ENCODE data around the gene CDC6. TPM values are rescaled to one million over a fixed set of nuclear protein-coding genes. Genes with fewer than 3 reads are reported as not detected.

The CDC6 gene
- total RNA-seq, 1 donor from 2014 or later = 1.2 TPM

DNA sequence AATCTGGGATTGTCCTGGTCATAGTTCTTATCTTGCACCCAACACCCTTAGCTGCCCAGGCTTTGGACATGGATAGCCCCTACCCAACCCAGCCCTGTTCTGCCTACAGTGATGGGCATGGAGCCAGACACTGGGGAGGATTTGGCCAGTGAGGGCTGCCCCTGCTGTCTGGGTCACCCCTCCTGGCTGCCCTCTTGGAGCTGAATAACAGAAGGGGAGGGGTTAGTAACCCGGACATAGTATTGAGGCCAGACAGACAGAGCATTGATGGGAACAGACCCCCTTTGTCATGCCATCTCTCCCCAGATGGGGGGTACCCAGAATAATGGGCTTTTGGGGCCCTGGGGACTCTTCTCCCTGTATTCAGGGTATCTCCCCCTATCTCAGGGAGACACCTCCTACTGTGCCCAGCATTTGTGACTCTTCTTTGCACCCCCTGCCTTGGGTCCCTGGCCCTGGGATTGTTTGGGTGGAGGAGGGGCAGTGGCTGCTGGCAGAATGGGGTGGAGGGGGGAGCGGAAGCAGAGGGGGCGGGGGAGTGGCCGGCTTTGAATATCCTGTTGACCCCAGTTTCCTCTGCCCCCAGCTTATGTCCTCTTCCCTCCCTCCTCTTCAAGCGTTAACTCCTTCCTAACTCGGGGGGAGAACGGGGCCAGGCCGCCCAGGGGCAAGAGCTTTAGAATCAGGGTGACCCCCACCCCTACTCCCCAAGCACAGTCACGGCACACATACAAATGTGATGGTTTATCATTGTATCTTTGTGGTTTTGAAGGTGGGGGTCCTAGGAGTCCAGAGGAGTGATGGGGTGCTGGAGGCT lies 59.8 kb downstream of the CDC6 start:
- peak overlapping the region in 1 of 2 donors; percentile 8 for H3K4me3 ChIP-seq
- TF ChIP-seq, protein P1, sequence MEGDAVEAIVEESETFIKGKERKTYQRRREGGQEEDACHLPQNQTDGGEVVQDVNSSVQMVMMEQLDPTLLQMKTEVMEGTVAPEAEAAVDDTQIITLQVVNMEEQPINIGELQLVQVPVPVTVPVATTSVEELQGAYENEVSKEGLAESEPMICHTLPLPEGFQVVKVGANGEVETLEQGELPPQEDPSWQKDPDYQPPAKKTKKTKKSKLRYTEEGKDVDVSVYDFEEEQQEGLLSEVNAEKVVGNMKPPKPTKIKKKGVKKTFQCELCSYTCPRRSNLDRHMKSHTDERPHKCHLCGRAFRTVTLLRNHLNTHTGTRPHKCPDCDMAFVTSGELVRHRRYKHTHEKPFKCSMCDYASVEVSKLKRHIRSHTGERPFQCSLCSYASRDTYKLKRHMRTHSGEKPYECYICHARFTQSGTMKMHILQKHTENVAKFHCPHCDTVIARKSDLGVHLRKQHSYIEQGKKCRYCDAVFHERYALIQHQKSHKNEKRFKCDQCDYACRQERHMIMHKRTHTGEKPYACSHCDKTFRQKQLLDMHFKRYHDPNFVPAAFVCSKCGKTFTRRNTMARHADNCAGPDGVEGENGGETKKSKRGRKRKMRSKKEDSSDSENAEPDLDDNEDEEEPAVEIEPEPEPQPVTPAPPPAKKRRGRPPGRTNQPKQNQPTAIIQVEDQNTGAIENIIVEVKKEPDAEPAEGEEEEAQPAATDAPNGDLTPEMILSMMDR (IDR thresholded peaks at IDR 0.05) = no peak
- no peak for DNase-seq (ENCODE audit: low spot score in 2 of 2)
- intact Hi-C loops (cut with DNase I) = no loop called here
- peaks cover 18 to 31% of the 10 kb centered on the region in 2 donors for H3K36me3 ChIP-seq
- peaks cover 29 to 56% of the 10 kb centered on the region in 2 donors for H3K4me1 ChIP-seq
- peak overlapping the region; percentile 47 to 92 for H3K27ac ChIP-seq
- no peaks in the 10 kb centered on the region for H3K9me3 ChIP-seq
- no peaks in the 10 kb centered on the region for H3K27me3 ChIP-seq

DNA sequence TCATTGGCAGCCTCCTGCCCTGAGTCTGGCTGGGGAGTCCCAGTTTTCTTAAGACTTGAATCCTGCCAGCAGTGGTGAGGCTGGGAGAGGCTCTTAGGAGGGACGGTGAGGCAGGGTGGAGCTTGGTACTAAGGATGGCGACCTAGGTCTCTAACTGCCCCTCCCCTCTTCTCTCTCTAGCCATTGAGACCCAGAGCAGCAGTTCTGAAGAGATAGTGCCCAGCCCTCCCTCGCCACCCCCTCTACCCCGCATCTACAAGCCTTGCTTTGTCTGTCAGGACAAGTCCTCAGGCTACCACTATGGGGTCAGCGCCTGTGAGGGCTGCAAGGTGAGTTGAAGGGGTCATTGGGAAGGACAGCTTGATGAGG lies 60.4 kb downstream of the CDC6 start:
- peak overlapping the region; percentile 47 to 92 for H3K27ac ChIP-seq
- TF ChIP-seq, protein P1 (IDR thresholded peaks at IDR 0.05) = no peak
- H3K4me3 ChIP-seq = no peak overlapping the region
- peaks cover 22 to 37% of the 10 kb centered on the region in 2 donors for H3K36me3 ChIP-seq
- peaks cover 29 to 56% of the 10 kb centered on the region in 2 donors for H3K4me1 ChIP-seq
- H3K9me3 ChIP-seq = no peaks in the 10 kb centered on the region
- H3K27me3 ChIP-seq = no peaks in the 10 kb centered on the region
- intact Hi-C loops (cut with DNase I) = no loop called here
- no peak for DNase-seq (ENCODE audit: low spot score in 2 of 2)

DNA sequence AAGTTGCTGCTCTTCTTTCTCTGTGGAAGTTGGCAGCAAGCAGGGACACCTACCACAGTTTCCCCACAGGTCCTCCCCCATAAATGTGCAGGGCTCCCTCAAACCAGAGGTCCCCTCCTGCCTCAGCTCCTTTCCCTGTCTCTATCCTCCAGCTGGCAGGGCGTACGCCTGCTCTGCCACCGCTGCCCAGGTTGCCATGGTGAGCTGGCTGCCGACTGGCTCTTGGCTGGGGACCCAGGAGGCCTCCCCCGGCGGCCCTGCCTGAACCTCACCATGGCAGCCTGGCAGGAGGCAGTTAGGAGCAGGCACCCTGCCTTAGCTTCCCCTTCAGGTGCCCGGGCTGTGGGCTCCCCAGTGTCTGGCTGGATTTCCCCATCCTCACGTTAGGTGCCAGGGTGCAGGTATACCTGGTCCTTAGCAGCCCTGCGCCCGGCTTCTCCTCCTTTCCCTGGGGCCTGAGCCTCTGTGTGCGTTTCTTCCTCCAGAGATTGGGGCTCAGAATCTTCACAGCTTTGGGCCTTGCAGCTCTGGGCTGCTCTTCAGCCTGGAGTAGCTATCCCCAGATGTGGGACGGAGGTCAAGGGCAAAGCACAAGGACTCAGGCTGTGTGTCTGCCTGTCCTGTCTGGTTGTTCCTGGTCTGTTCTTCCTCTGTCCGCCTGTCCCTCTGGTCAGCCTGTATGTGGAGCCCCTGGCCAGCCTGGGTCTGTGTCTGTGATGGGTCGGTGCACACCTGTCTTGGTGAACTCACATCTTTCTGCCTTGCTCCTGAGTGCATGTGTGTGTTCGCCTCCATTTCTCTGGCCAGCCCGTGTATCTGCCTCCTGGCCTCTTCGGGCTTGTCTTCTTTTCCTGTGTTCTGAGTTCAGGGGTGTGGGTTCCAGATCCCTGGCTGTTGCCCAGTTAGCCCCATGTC lies 61.1 kb downstream of the CDC6 start:
- H3K4me3 ChIP-seq = no peak overlapping the region
- H3K9me3 ChIP-seq = no peaks in the 10 kb centered on the region
- H3K27ac ChIP-seq = peak overlapping the region; percentile 47 to 92
- peaks cover 22 to 41% of the 10 kb centered on the region in 2 donors for H3K36me3 ChIP-seq
- TF ChIP-seq, protein P1 (IDR thresholded peaks at IDR 0.05) = no peak
- peaks cover 29 to 56% of the 10 kb centered on the region in 2 donors for H3K4me1 ChIP-seq
- no peaks in the 10 kb centered on the region for H3K27me3 ChIP-seq
- intact Hi-C loops (cut with DNase I) = no loop called here
- peak in 1 of 2 donors; percentile 82 for DNase-seq (ENCODE audit: low spot score in 2 of 2)

DNA sequence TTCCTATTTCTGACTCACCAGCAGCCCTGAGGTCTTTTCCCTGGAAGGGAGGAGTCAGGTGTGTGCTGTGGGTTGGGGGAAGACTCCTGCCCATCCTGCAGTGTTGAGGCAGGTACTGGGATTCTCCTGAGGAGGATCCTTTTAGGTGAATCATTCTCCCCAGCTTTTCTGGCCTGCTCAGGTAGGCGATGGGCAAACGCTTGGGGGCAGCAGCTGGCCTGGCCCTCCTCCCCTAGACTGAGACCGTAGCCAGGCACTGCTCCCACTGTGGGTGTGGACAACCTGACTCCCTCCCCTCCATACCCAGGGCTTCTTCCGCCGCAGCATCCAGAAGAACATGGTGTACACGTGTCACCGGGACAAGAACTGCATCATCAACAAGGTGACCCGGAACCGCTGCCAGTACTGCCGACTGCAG lies 61.8 kb downstream of the CDC6 start:
- TF ChIP-seq, protein P1 (IDR thresholded peaks at IDR 0.05) = no peak
- no peaks in the 10 kb centered on the region for H3K9me3 ChIP-seq
- H3K36me3 ChIP-seq = peaks cover 27 to 48% of the 10 kb centered on the region in 2 donors
- H3K27ac ChIP-seq = peak overlapping the region in 1 of 2 donors; percentile 7
- H3K4me3 ChIP-seq = no peak overlapping the region
- H3K27me3 ChIP-seq = no peaks in the 10 kb centered on the region
- H3K4me1 ChIP-seq = peaks cover 29 to 53% of the 10 kb centered on the region in 2 donors
- DNase-seq (ENCODE audit: low spot score in 2 of 2) = no peak
- intact Hi-C loops (cut with DNase I) = no loop called here

DNA sequence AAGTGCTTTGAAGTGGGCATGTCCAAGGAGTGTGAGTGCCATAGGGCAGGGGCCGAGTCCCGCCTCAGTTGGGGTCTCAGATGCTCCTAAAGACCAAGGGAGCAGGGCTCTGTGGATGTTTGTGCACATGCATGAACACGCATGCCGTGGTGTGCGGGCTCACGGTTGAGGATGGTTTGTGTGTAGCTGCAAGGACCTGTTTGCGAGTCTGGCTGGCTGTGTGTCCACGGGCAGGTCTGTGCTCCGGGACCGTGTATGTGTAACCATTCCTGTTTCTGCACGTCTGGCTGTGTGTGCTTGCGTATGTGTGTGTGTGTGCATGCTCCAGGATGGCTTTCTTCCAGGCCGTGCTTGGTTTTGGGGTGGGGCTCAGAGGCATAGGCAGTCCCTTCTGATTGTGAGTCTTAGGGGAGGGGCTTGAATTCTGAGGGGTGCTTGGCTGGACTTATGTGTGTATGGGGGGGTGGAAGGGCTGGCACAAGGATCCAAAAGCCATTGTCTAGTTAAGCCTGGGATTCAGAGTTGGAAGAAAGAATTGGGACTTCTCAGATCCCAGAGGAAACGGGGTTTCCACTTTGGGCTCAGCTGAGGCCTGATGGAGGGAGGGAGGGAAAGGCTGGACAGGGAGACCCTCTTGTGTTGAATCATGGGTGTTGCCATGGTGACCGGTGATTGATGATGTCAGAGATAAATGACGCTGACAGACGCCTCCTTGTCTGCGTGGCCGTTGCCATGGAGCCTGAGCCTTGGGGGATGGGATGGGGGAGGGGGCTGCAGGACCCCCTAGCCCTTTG lies 62.4 kb downstream of the CDC6 start:
- no peak overlapping the region for H3K4me3 ChIP-seq
- H3K27me3 ChIP-seq = no peaks in the 10 kb centered on the region
- peaks cover 29 to 48% of the 10 kb centered on the region in 2 donors for H3K4me1 ChIP-seq
- H3K27ac ChIP-seq = peak overlapping the region in 1 of 2 donors; percentile 21
- peaks cover 31 to 54% of the 10 kb centered on the region in 2 donors for H3K36me3 ChIP-seq
- DNase-seq (ENCODE audit: low spot score in 2 of 2) = no peak
- TF ChIP-seq, protein P1 (IDR thresholded peaks at IDR 0.05) = no peak
- H3K9me3 ChIP-seq = no peaks in the 10 kb centered on the region
- intact Hi-C loops (cut with DNase I) = no loop called here

Data from ascending aorta (tissue), 2 donors.